Left lung (tissue), 10 donors: ENCODE data around the gene PDE4D. TPM values are rescaled to one million over a fixed set of nuclear protein-coding genes. Genes with fewer than 3 reads are reported as not detected.
A peak's percentile ranks its signal among the peaks of the same experiment; 100 is the strongest.

ENCODE experiments used
- ATAC-seq: fragments of 200-7000 bp; cut with Tn5 transposase; one replicate; pipeline ENCODE4 v1.9.1; 2020; ENCODE audit warnings: moderate library complexity
- DNase-seq, 4 donors: peaks; one replicate each; pipeline ENCODE4 v3.0.0-alpha.2; 2013 to 2020
- H3K27ac ChIP-seq, 2 donors: fragments of 200-600 bp; sonication (generic) in 1 of 2; one replicate each; pipeline versions ENCODE4 v1.5.0 to v1.8.0; 2020 to 2021
- H3K27me3 ChIP-seq, 2 donors: fragments of 200-600 bp; sonication (generic) in 1 of 2; one replicate each; pipeline versions ENCODE4 v1.5.0 to v1.8.0; 2020 to 2021
- H3K36me3 ChIP-seq, 2 donors: fragments of 200-600 bp; sonication (generic) in 1 of 2; one replicate each; pipeline versions ENCODE4 v1.5.0 to v1.8.0; 2020 to 2021
- H3K4me1 ChIP-seq, 2 donors: fragments of 200-600 bp; one replicate each; pipeline ENCODE4 v1.8.0; 2021
- H3K4me3 ChIP-seq, 2 donors: fragments of 200-600 bp; sonication (generic) in 1 of 2; one replicate each; pipeline versions ENCODE4 v1.5.0 to v1.8.0; 2020 to 2021; ENCODE audit warnings: mild to moderate bottlenecking in 1 of 2
- H3K9me3 ChIP-seq, 2 donors: fragments of 200-600 bp; sonication (generic) in 1 of 2; one replicate each; pipeline versions ENCODE4 v1.5.0 to v1.8.0; 2020 to 2021
- CTCF ChIP-seq, 2 donors: fragments of 200-600 bp; sonication (generic) in 1 of 2; IDR thresholded peaks; one replicate each; pipeline versions ENCODE4 v1.5.0 to v1.8.0; 2021; ENCODE audit warnings: antibody characterized with exemption in 2 of 2
- intact Hi-C, 2 donors: fragments of 100-400 bp; cut with DNase I; formaldehyde crosslinking; loops; one replicate each; pipeline versions ENCODE4 v1.11.2 to v1.14.2; 2022
- polyA plus RNA-seq, 6 donors: library from polyadenylated mRNA; unstranded; fragments of 120-200 nt; gene quantifications; one replicate each; pipeline ENCODE4 v1.2.1, GENCODE V29; 2013; ENCODE audit not compliant: insufficient read length in 6 of 6
- total RNA-seq, 2 donors: library from RNA; stranded (reverse); fragmentation: NEBNext Ultra II Directional; extraction: Animal tissue kit (Norgen Biotek cat#: 25700); gene quantifications; one replicate each; pipeline ENCODE4 v1.2.1, GENCODE V29; 2021
- donor health status: DM: no; HTN: yes; CAD: no.
- donor health status: DM: no; HTN: no; CAD: no.

PDE4D gene
- total and polyA plus RNA-seq, 8 donors, result 21.4 to 57.1 (median 25.4) TPM

GRCh38 chr5:59621477-59621876 is 272.0 kb downstream of the PDE4D start:
- H3K27ac ChIP-seq, result no peak overlapping the region
- ATAC-seq (no peak), DNase-seq (no peak)
- intact Hi-C loops, result no loop called here
- no peaks in the 10 kb centered on the region for H3K27me3 ChIP-seq
- H3K9me3 ChIP-seq, result no peaks in the 10 kb centered on the region
- H3K36me3 ChIP-seq, result no peaks in the 10 kb centered on the region
- no peak overlapping the region for H3K4me3 ChIP-seq
- TF ChIP-seq CTCF (IDR thresholded peaks at IDR 0.05), result no peak
- no peaks in the 10 kb centered on the region for H3K4me1 ChIP-seq

GRCh38 chr5:59620535-59621212 is 272.9 kb downstream of the PDE4D start:
- no peak for ATAC-seq
- intact Hi-C loops, result no loop called here

GRCh38 chr5:59618644-59619043 is 274.9 kb downstream of the PDE4D start:
- Histone ChIP-seq H3K4me3 (no peak overlapping the region), H3K36me3 (no peaks in the 10 kb centered on the region), H3K4me1 (no peaks in the 10 kb centered on the region), H3K27me3 (no peaks in the 10 kb centered on the region), H3K27ac (no peak overlapping the region), H3K9me3 (no peaks in the 10 kb centered on the region)
- intact Hi-C loops, result no loop called here
- ATAC-seq, result no peak
- no peak for TF ChIP-seq CTCF (IDR thresholded peaks at IDR 0.05)
- no peak for DNase-seq

More at GRCh38 chr5:59620535-59621212, 272.9 kb downstream of the PDE4D start:
- Histone ChIP-seq H3K27me3 (no peaks in the 10 kb centered on the region), H3K27ac (no peak overlapping the region), H3K4me3 (no peak overlapping the region), H3K9me3 (no peaks in the 10 kb centered on the region), H3K36me3 (no peaks in the 10 kb centered on the region), H3K4me1 (no peaks in the 10 kb centered on the region)
- TF ChIP-seq CTCF (IDR thresholded peaks at IDR 0.05), result no peak
- no peak for DNase-seq

GRCh38 chr5:59617186-59617771 is 276.2 kb downstream of the PDE4D start:
- Histone ChIP-seq H3K27me3 (no peaks in the 10 kb centered on the region), H3K4me1 (no peaks in the 10 kb centered on the region), H3K9me3 (no peaks in the 10 kb centered on the region), H3K36me3 (no peaks in the 10 kb centered on the region), H3K4me3 (no peak overlapping the region), H3K27ac (no peak overlapping the region)
- intact Hi-C loops, result no loop called here
- no peak for DNase-seq
- peak; percentile 77 for ATAC-seq
- TF ChIP-seq CTCF (IDR thresholded peaks at IDR 0.05), result no peak

- Histone ChIP-seq H3K27me3 (no peaks in the 10 kb centered on the region), H3K36me3 (no peaks in the 10 kb centered on the region), H3K9me3 (no peaks in the 10 kb centered on the region), H3K4me1 (no peaks in the 10 kb centered on the region), H3K27ac (no peak overlapping the region), H3K4me3 (no peak overlapping the region)
- no peak for TF ChIP-seq CTCF (IDR thresholded peaks at IDR 0.05)
- intact Hi-C loops, result no loop called here
- ATAC-seq (no peak), DNase-seq (no peak)
Observed at GRCh38 chr5:59616413-59616812, 277.1 kb downstream of the PDE4D start.
